Measurements from ENCODE around the gene KRT86. TPM values are rescaled to one million over a fixed set of nuclear protein-coding genes. Genes with fewer than 3 reads are reported as not detected.

The KRT86 gene
- total and polyA plus RNA-seq, 2 of the 8 experiments (the other 6 are each of a cell fraction or from before 2014, with no cell fraction given), result 0.12 TPM; not detected in 1

DNA sequence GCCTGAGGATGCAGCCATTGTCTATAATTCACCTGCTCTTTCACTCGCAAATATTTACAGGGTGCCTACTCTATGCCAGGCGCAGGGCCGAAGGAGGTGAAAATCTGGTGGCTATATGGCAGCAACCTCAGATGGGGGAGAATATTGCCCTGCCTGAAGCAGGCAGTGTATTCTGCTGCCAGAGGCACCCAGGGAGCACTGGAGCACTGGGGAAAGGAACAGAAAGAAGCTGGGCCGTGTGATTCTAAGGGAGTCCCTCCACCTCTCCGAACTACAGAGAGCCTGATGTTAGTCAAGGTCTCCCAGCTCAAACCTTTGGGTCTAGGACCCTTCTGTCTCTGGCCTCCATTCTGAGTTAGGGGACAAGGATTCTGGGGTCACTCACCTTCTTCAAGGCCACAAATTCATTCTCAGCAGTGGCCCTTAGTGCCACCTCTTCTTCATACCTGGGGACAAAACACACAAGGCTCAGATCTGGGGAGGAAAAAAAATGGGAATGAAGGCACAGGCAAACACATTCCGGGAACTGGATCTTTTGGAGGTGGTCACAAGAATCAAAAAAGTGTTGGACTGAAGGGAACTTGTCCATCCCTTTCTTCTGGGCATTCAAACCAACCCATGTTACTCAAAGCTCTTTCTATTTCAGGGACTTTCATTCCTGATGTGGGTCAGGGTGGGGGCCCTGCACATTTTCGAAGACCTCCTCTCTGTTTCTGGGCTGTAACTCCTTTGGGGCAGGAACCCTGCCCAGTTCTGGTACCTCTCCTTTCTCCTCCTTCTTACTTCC, 19.3 kb upstream of the KRT86 start:
- TF ChIP-seq CEBPB (IDR thresholded peaks at IDR 0.05; ENCODE audit: low read depth, low read length) (no peak), EP300 (IDR thresholded peaks at IDR 0.05; ENCODE audit: borderline replicate concordance in 1 of 2, low read depth in 2 of 2, low read length in 2 of 2) (no peak), NRF1 (IDR thresholded peaks at IDR 0.05; ENCODE audit: low read depth, low read length) (no peak), HDAC2 (IDR thresholded peaks at IDR 0.05; ENCODE audit: borderline replicate concordance in 1 of 2, low read depth in 2 of 2, low read length in 2 of 2) (no peak), JUND (IDR thresholded peaks at IDR 0.05; ENCODE audit: low read length) (no peak), SUZ12 (IDR thresholded peaks at IDR 0.05; ENCODE audit: low read length) (no peak), RXRA (IDR thresholded peaks at IDR 0.05; ENCODE audit: insufficient read depth, low read depth, low read length) (no peak), SRF (IDR thresholded peaks at IDR 0.05; ENCODE audit: low read depth, low read length) (no peak), GABPA (IDR thresholded peaks at IDR 0.05; ENCODE audit: borderline replicate concordance, insufficient read depth, low read length) (no peak)
- Histone ChIP-seq H4K91ac (replicated peaks; ENCODE audit: insufficient read length, low read length) (no peak overlapping the region), H3K79me2 (ENCODE audit: control insufficient read depth in 1 of 2, insufficient read depth in 2 of 2, low read length in 2 of 2) (no peaks in the 10 kb centered on the region), H2AK5ac (ENCODE audit: low read depth, low read length) (no peak overlapping the region), H2BK120ac (replicated peaks; ENCODE audit: low read depth, low read length) (no peak overlapping the region), H3K27ac (ENCODE audit: low read depth, low read length) (no peak overlapping the region), H3K4me1 (replicated peaks in 1 of 4; ENCODE audit: control insufficient read depth in 3 of 4, insufficient read depth in 4 of 4, low read length in 3 of 4) (peaks cover 0 to 2% (median 0%) of the 10 kb centered on the region in 4 experiments; a peak in 2 of 7 replicates), H2BK20ac (ENCODE audit: low read length) (no peak overlapping the region), H3K56ac (replicated peaks; ENCODE audit: insufficient read length, low read depth, low read length) (no peak overlapping the region), H3K18ac (ENCODE audit: extremely low read depth, low read length) (no peak overlapping the region), H3K79me1 (ENCODE audit: low read depth, low read length) (no peaks in the 10 kb centered on the region), H3K4me3 (ENCODE audit: extremely low read depth in 1 of 4, insufficient read depth in 2 of 4, low read depth in 3 of 4, low read length in 4 of 4) (no peak overlapping the region), H3K14ac (ENCODE audit: insufficient read length) (no peak overlapping the region), H3K23ac (ENCODE audit: insufficient read length) (no peak overlapping the region), H3K4me2 (ENCODE audit: insufficient read depth in 1 of 2, low read depth in 2 of 2, low read length in 2 of 2) (no peak overlapping the region), H3K36me3 (ENCODE audit: control insufficient read depth in 2 of 4, insufficient read depth in 4 of 4, low read length in 3 of 4) (no peaks in the 10 kb centered on the region), H3K4ac (replicated peaks; ENCODE audit: insufficient read length, low read depth, low read length) (no peak overlapping the region), H2BK15ac (ENCODE audit: low read length) (no peak overlapping the region), H2AFZ (ENCODE audit: low read length) (no peak overlapping the region), H2BK5ac (ENCODE audit: low read depth, low read length) (no peak overlapping the region), H3K9ac (replicated peaks in 1 of 4; ENCODE audit: extremely low read depth in 1 of 4, low read depth in 3 of 4, low read length in 3 of 4) (no peak overlapping the region), H3K23me2 (ENCODE audit: low read depth, low read length) (peaks cover 4% of the 10 kb centered on the region; the same call in 1 of the 2 replicates), H3K9me3 (ENCODE audit: insufficient read depth in 2 of 2, low read depth in 1 of 2, low read length in 1 of 2) (peaks cover 0 to 2% of the 10 kb centered on the region in 2 experiments; a peak in 2 of 4 replicates), H4K5ac (ENCODE audit: insufficient read length, low read depth, low read length) (no peak overlapping the region), H4K8ac (ENCODE audit: extremely low read depth, insufficient read depth, low read length) (no peak overlapping the region), H2BK12ac (ENCODE audit: low read depth, low read length) (no peak overlapping the region), H4K20me1 (replicated peaks in 1 of 2; ENCODE audit: control insufficient read depth in 1 of 2, insufficient read depth in 2 of 2, low read length in 2 of 2) (no peaks in the 10 kb centered on the region), H3K27me3 (replicated peaks in 1 of 4; ENCODE audit: control insufficient read depth in 3 of 4, extremely low read depth in 1 of 4, insufficient read depth in 3 of 4, low read length in 3 of 4) (peaks cover 14 to 57% (median 45%) of the 10 kb centered on the region in 4 experiments)
- no peak for DNase-seq (ENCODE audit: low read depth in 1 of 2, low spot score in 2 of 2)
- POLR2A ChIA-PET (ENCODE audit: partially characterized antibody), result interaction anchor here (2.1 kb wide), 1 partner anchor 17 kb away, joined by 6 read pairs; no protein-coding TSS in a partner anchor
- WGBS, 2 experiments (ENCODE audit: extremely low coverage in 1 of 2, insufficient coverage in 1 of 2, insufficient read length in 1 of 2, insufficient replicate concordance in 2 of 2, low coverage in 1 of 2, low lambda C conversion rate in 2 of 2, missing lambda C conversion rate in 1 of 2), result 81% methylated on average over 7 of the region's 7 CpGs; no CpG with 5 or more reads in 1 of the 2 experiments
- CTCF ChIA-PET (ENCODE audit: partially characterized antibody), result interaction anchor here (0.6 to 14.6 kb wide), 11 partner anchors 18 to 545 kb away, joined by 3 to 151 read pairs (median 9); partner anchors contain the start of genes KRT7 and SMIM41
- no peak for FAIRE-seq
